ENCODE results near the gene LIX1. TPM values are rescaled to one million over a fixed set of nuclear protein-coding genes. Genes with fewer than 3 reads are reported as not detected.
"Not testable (repeated sequence)": the region's sequence is repeated elsewhere in the genome, so short reads cannot be mapped to it uniquely, and the experiment has no call there.

The LIX1 gene
- total RNA-seq, 1 donor from 2014 or later: not detected

- ATAC-seq: no peak
- intact Hi-C loops (cut with DNase I): no loop called here
- no peak for DNase-seq (ENCODE audit: missing footprints)
Observed at GRCh38 chr5:97089149-97089801, 53.1 kb downstream of the LIX1 start.

GRCh38 chr5:97088774-97089148 is 53.6 kb downstream of the LIX1 start:
- DNase-seq (ENCODE audit: missing footprints): no peak
- ATAC-seq: no peak
- intact Hi-C loops (cut with DNase I): no loop called here

- no peak for ATAC-seq
- DNase-seq (ENCODE audit: missing footprints): no peak
- intact Hi-C loops (cut with DNase I): no loop called here
Observed at GRCh38 chr5:97087138-97087537, 55.3 kb downstream of the LIX1 start.

DNA sequence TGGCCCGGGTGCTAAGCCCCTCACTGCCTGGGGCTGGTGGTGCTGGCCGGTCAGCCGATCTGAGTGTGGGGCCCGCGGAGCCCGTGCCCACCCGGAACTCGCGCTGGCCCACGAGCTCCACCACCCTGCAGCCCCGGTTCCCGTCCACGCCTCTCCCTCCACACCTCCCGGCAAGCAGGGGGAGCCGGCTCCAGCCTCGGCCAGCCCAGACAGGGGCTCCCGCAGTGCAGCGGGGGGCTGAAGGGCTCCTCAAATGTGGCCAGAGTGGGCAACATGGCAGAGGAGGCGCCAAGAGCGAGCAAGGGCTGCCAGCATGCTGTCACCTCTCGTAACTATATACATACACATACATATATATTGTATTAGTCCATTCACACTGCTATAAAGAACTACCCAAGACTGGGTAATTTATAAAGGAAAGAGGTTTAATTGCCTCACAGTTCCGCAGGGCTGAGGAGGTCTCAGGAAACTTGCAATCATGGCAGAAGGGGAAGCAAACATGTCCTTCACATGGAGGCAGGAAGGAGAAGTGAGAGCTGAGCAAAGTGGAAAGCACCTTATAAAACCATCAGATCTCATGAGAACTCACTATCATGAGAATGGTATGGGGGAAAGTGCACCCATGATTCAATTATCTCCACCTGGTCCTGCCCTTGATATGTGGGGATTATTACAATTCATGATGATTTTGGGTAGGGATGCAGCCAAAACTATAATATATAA is 56.8 kb downstream of the LIX1 start:
- intact Hi-C loops (cut with DNase I): no loop called here
- ATAC-seq (no peak), DNase-seq (ENCODE audit: missing footprints) (no peak)

- intact Hi-C loops (cut with DNase I); ATAC-seq; DNase-seq (ENCODE audit: missing footprints): not testable (repeated sequence)
Observed at GRCh38 chr5:97084782-97085458, 57.5 kb downstream of the LIX1 start.

GRCh38 chr5:97078958-97079743 is 63.3 kb downstream of the LIX1 start:
- ATAC-seq (no peak), DNase-seq (ENCODE audit: missing footprints) (no peak)
- intact Hi-C loops (cut with DNase I): no loop called here

- DNase-seq (ENCODE audit: missing footprints) (no peak), ATAC-seq (no peak)
- intact Hi-C loops (cut with DNase I): no loop called here
Observed at GRCh38 chr5:97077246-97077645, 65.2 kb downstream of the LIX1 start.

- ATAC-seq (no peak), DNase-seq (ENCODE audit: missing footprints) (no peak)
- intact Hi-C loops (cut with DNase I): no loop called here
Observed at GRCh38 chr5:97076098-97076497, 66.3 kb downstream of the LIX1 start.

- intact Hi-C loops (cut with DNase I): no loop called here
- DNase-seq (ENCODE audit: missing footprints): no peak
- ATAC-seq: no peak
Observed at GRCh38 chr5:97075649-97076048, 66.8 kb downstream of the LIX1 start.

DNA sequence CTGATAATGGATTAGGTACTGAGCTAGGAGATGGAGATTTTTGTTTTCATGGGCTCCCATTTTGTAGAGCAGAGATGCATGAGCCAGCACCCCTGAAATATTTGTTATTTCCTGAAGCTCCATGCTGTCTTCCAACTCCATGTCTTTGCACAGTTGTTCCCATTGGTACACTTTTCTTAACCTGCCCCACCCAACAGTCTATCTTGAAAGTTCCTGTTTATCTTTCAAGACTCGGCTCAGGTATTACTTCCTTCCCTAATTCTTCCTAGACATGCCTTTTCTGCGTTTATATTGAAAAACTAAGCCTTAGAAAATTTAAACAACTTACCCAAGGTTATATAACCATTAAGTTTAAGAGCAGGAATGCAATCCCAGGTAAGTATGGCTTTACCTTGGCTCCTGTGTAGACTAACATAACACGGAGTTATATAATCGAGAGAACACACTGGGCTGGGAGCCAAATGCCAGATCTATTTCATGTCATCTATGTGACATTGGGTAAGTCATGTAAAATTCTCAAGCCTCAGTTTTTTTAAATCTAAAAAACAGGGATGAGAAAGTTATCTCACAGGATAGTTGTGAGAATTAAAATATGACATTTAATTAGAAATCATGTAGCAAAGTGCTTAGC is 67.4 kb downstream of the LIX1 start:
- DNase-seq (ENCODE audit: missing footprints) (no peak), ATAC-seq (no peak)
- intact Hi-C loops (cut with DNase I): no loop called here

DNA sequence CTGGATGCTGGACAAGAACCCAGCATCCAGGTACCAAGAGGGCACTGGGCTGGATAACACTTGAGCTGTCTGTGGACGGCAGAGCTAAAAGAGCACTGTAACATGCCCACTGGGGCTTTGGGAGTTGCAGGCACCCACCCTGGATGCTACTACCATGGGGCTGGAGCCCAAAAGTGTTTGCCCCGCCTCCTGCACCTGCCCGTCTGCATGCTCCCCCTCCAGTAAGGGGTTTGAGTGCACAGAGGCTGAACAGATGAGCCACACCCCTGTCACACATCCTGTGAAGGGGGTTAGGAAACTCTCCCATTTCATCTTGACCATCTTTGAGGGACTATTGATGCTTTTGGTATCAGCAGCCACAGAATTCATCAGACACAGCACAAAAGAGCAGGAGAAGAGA is 69.0 kb downstream of the LIX1 start:
- DNase-seq (ENCODE audit: missing footprints): no peak
- intact Hi-C loops (cut with DNase I): no loop called here
- no peak for ATAC-seq

GRCh38 chr5:97072696-97073095 is 69.7 kb downstream of the LIX1 start:
- no peak for ATAC-seq
- intact Hi-C loops (cut with DNase I): no loop called here
- no peak for DNase-seq (ENCODE audit: missing footprints)

GRCh38 chr5:97071993-97072392 is 70.4 kb downstream of the LIX1 start:
- no peak for DNase-seq (ENCODE audit: missing footprints)
- intact Hi-C loops (cut with DNase I): no loop called here
- ATAC-seq: no peak

GRCh38 chr5:97071101-97071500 is 71.3 kb downstream of the LIX1 start:
- DNase-seq (ENCODE audit: missing footprints) (no peak), ATAC-seq (no peak)
- intact Hi-C loops (cut with DNase I): no loop called here

GRCh38 chr5:97070234-97070633 is 72.2 kb downstream of the LIX1 start:
- intact Hi-C loops (cut with DNase I): no loop called here
- DNase-seq (ENCODE audit: missing footprints) (no peak), ATAC-seq (no peak)

GRCh38 chr5:97067296-97067850 is 75.0 kb downstream of the LIX1 start:
- ATAC-seq (no peak), DNase-seq (ENCODE audit: missing footprints) (no peak)
- intact Hi-C loops (cut with DNase I): no loop called here

GRCh38 chr5:97065475-97065874 is 76.9 kb downstream of the LIX1 start:
- ATAC-seq (no peak), DNase-seq (ENCODE audit: missing footprints) (no peak)
- intact Hi-C loops (cut with DNase I): no loop called here

GRCh38 chr5:97063251-97063650 is 79.2 kb downstream of the LIX1 start:
- ATAC-seq (no peak), DNase-seq (ENCODE audit: missing footprints) (no peak)
- intact Hi-C loops (cut with DNase I): no loop called here

GRCh38 chr5:97062046-97062445 is 80.4 kb downstream of the LIX1 start:
- intact Hi-C loops (cut with DNase I): no loop called here
- ATAC-seq (no peak), DNase-seq (ENCODE audit: missing footprints) (no peak)

Measured in Right ventricle myocardium inferior (tissue), 1 donor.